ENCODE measurements around the gene RAB39B. TPM values are rescaled to one million over a fixed set of nuclear protein-coding genes. Genes with fewer than 3 reads are reported as not detected.
"Not testable (repeated sequence)": the region's sequence is repeated elsewhere in the genome, so short reads cannot be mapped to it uniquely, and the experiment has no call there.

The RAB39B gene, protein sequence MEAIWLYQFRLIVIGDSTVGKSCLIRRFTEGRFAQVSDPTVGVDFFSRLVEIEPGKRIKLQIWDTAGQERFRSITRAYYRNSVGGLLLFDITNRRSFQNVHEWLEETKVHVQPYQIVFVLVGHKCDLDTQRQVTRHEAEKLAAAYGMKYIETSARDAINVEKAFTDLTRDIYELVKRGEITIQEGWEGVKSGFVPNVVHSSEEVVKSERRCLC
- 1.1 and 2.8 TPM in 2 replicates for total RNA-seq (2012; rRNA removed)

GRCh38 chrX:155263854-155264628 is at the start of gene RAB39B:
TSS of gene RAB39B (minus strand) at chrX:155264491. CDS start at chrX:155264288, 203 bp downstream.
- Histone ChIP-seq H3K27me3 (ENCODE audit: control insufficient read depth, insufficient read depth, low read length) (no peaks in the 10 kb centered on the region), H3K4me3 (ENCODE audit: low read length) (peak within 1 kb of the TSS; percentile 45), H3K9ac (ENCODE audit: low read depth, low read length) (no peak within 1 kb of the TSS), H3K9me3 (replicated peaks; ENCODE audit: low read length) (no peaks in the 10 kb centered on the region), H3K36me3 (ENCODE audit: insufficient read depth, low read length) (no peaks in the 10 kb centered on the region), H3K4me2 (ENCODE audit: low read length) (peak within 1 kb of the TSS; percentile 43), H3K4me1 (ENCODE audit: control insufficient read depth, insufficient read depth, low read length) (no peaks in the 10 kb centered on the region)

DNA sequence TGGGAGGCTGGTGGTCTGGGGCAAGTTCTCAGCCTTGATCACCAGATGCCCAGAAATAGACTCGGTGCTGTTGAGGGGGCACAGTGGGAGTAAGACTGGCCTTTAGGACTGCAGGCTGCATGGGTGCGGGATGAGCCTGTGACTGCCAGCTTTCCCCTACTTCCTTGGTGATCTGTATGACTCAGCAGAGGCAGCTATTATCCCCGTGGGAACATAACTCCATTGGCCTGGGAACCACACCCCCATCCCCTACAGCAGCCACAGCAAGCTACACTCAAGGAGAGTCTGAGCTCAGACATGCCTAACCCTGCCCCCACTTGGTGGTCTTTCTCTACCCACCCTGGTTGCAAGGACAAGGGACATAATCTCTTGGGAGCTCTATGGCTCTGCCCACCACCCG is 49.5 kb upstream of the RAB39B start:
- Histone ChIP-seq H3K9me3 (replicated peaks; ENCODE audit: low read length) (no peaks in the 10 kb centered on the region), H3K4me2 (ENCODE audit: low read length) (no peak overlapping the region), H3K4me1 (ENCODE audit: control insufficient read depth, insufficient read depth, low read length) (no peaks in the 10 kb centered on the region), H3K36me3 (ENCODE audit: insufficient read depth, low read length) (no peaks in the 10 kb centered on the region), H3K4me3 (ENCODE audit: low read length) (no peak overlapping the region), H3K9ac (ENCODE audit: low read depth, low read length) (no peak overlapping the region), H3K27me3 (ENCODE audit: control insufficient read depth, insufficient read depth, low read length) (no peaks in the 10 kb centered on the region)

DNA sequence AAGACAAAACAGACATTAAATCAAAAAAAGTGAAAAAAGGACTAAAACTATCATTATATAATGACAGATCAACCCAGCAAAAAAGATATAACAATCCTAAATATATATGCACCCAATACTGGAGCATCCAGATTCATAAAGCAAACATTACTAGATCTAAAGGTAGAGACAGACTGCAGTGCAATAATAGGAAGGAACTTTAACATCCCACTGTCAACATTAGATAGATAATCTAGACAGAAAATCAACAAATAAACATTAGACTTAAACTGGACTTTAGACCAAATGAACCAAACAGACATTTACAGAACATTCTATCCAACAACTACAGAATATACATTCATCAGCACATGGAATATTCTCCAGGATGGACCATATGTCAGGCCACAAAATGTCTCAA is 29.5 kb upstream of the RAB39B start:
- H3K36me3 ChIP-seq (ENCODE audit: insufficient read depth, low read length): no peaks in the 10 kb centered on the region
- no peaks in the 10 kb centered on the region for H3K4me1 ChIP-seq (ENCODE audit: control insufficient read depth, insufficient read depth, low read length)
- H3K4me2 ChIP-seq (ENCODE audit: low read length): no peak overlapping the region
- H3K9ac ChIP-seq (ENCODE audit: low read depth, low read length): no peak overlapping the region
- no peaks in the 10 kb centered on the region for H3K27me3 ChIP-seq (ENCODE audit: control insufficient read depth, insufficient read depth, low read length)
- no peaks in the 10 kb centered on the region for H3K9me3 ChIP-seq (replicated peaks; ENCODE audit: low read length)
- H3K4me3 ChIP-seq (ENCODE audit: low read length): no peak overlapping the region

GRCh38 chrX:155279873-155280272 is 15.6 kb upstream of the RAB39B start:
- H3K4me2 ChIP-seq (ENCODE audit: low read length): no peak overlapping the region
- H3K4me3 ChIP-seq (ENCODE audit: low read length): no peak overlapping the region
- no peaks in the 10 kb centered on the region for H3K4me1 ChIP-seq (ENCODE audit: control insufficient read depth, insufficient read depth, low read length)
- no peaks in the 10 kb centered on the region for H3K9me3 ChIP-seq (replicated peaks; ENCODE audit: low read length)
- no peaks in the 10 kb centered on the region for H3K36me3 ChIP-seq (ENCODE audit: insufficient read depth, low read length)
- no peak overlapping the region for H3K9ac ChIP-seq (ENCODE audit: low read depth, low read length)
- no peaks in the 10 kb centered on the region for H3K27me3 ChIP-seq (ENCODE audit: control insufficient read depth, insufficient read depth, low read length)

GRCh38 chrX:155270969-155271368 is 6.7 kb upstream of the RAB39B start:
- H3K4me2 ChIP-seq (ENCODE audit: low read length): no peak overlapping the region
- H3K36me3 ChIP-seq (ENCODE audit: insufficient read depth, low read length): no peaks in the 10 kb centered on the region
- H3K27me3 ChIP-seq (ENCODE audit: control insufficient read depth, insufficient read depth, low read length): no peaks in the 10 kb centered on the region
- H3K4me3 ChIP-seq (ENCODE audit: low read length): no peak overlapping the region
- no peaks in the 10 kb centered on the region for H3K9me3 ChIP-seq (replicated peaks; ENCODE audit: low read length)
- no peaks in the 10 kb centered on the region for H3K4me1 ChIP-seq (ENCODE audit: control insufficient read depth, insufficient read depth, low read length)
- H3K9ac ChIP-seq (ENCODE audit: low read depth, low read length): no peak overlapping the region

- not testable (repeated sequence) for H3K27me3 ChIP-seq (ENCODE audit: control insufficient read depth, insufficient read depth, low read length); H3K4me2 ChIP-seq (ENCODE audit: low read length); H3K9me3 ChIP-seq (replicated peaks; ENCODE audit: low read length); H3K4me1 ChIP-seq (ENCODE audit: control insufficient read depth, insufficient read depth, low read length); H3K36me3 ChIP-seq (ENCODE audit: insufficient read depth, low read length); H3K9ac ChIP-seq (ENCODE audit: low read depth, low read length); H3K4me3 ChIP-seq (ENCODE audit: low read length)
Observed at GRCh38 chrX:155267995-155268394, 3.7 kb upstream of the RAB39B start.

GRCh38 chrX:155266439-155266838 is 2.1 kb upstream of the RAB39B start:
- no peaks in the 10 kb centered on the region for H3K9me3 ChIP-seq (replicated peaks; ENCODE audit: low read length)
- H3K4me1 ChIP-seq (ENCODE audit: control insufficient read depth, insufficient read depth, low read length): no peaks in the 10 kb centered on the region
- H3K4me2 ChIP-seq (ENCODE audit: low read length): no peak overlapping the region
- no peak overlapping the region for H3K4me3 ChIP-seq (ENCODE audit: low read length)
- H3K27me3 ChIP-seq (ENCODE audit: control insufficient read depth, insufficient read depth, low read length): no peaks in the 10 kb centered on the region
- no peak overlapping the region for H3K9ac ChIP-seq (ENCODE audit: low read depth, low read length)
- H3K36me3 ChIP-seq (ENCODE audit: insufficient read depth, low read length): no peaks in the 10 kb centered on the region

GRCh38 chrX:155262970-155263754 is 1.1 kb downstream of the RAB39B start:
- Histone ChIP-seq H3K4me2 (ENCODE audit: low read length) (no peak overlapping the region), H3K9ac (ENCODE audit: low read depth, low read length) (no peak overlapping the region), H3K4me1 (ENCODE audit: control insufficient read depth, insufficient read depth, low read length) (no peaks in the 10 kb centered on the region), H3K4me3 (ENCODE audit: low read length) (no peak overlapping the region), H3K9me3 (replicated peaks; ENCODE audit: low read length) (no peaks in the 10 kb centered on the region), H3K27me3 (ENCODE audit: control insufficient read depth, insufficient read depth, low read length) (no peaks in the 10 kb centered on the region), H3K36me3 (ENCODE audit: insufficient read depth, low read length) (no peaks in the 10 kb centered on the region)

- no peak overlapping the region for H3K4me2 ChIP-seq (ENCODE audit: low read length)
- H3K9me3 ChIP-seq (replicated peaks; ENCODE audit: low read length): no peaks in the 10 kb centered on the region
- H3K4me3 ChIP-seq (ENCODE audit: low read length): no peak overlapping the region
- H3K27me3 ChIP-seq (ENCODE audit: control insufficient read depth, insufficient read depth, low read length): no peaks in the 10 kb centered on the region
- no peak overlapping the region for H3K9ac ChIP-seq (ENCODE audit: low read depth, low read length)
- no peaks in the 10 kb centered on the region for H3K4me1 ChIP-seq (ENCODE audit: control insufficient read depth, insufficient read depth, low read length)
- H3K36me3 ChIP-seq (ENCODE audit: insufficient read depth, low read length): no peaks in the 10 kb centered on the region
Observed at GRCh38 chrX:155259752-155260151, 4.5 kb downstream of the RAB39B start.

- Histone ChIP-seq H3K36me3 (ENCODE audit: insufficient read depth, low read length) (no peaks in the 10 kb centered on the region), H3K27me3 (ENCODE audit: control insufficient read depth, insufficient read depth, low read length) (no peaks in the 10 kb centered on the region), H3K9me3 (replicated peaks; ENCODE audit: low read length) (no peaks in the 10 kb centered on the region), H3K4me2 (ENCODE audit: low read length) (no peak overlapping the region), H3K4me1 (ENCODE audit: control insufficient read depth, insufficient read depth, low read length) (no peaks in the 10 kb centered on the region), H3K4me3 (ENCODE audit: low read length) (no peak overlapping the region), H3K9ac (ENCODE audit: low read depth, low read length) (no peak overlapping the region)
Observed at GRCh38 chrX:155251391-155251790, 12.9 kb downstream of the RAB39B start.

DNA sequence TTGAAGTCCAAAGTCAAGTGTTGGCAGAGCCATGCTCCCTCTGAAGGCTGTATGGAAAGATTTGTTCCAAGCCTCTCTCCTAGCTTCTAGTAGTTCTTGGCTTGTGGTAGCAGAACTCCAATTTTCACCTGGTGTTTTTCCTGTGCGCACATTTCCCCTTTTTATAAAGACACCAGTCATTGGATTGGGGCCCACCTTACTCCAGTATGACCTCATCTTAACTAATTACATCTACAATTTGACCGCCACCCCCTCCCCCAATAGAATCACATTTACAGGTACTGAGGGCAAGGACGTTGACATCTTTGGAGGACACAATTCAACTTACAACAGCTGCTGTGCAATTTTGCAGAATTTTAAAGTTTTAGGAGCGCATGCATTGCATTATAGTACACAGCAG is 16.8 kb downstream of the RAB39B start:
- H3K9ac ChIP-seq (ENCODE audit: low read depth, low read length): no peak overlapping the region
- no peaks in the 10 kb centered on the region for H3K27me3 ChIP-seq (ENCODE audit: control insufficient read depth, insufficient read depth, low read length)
- no peak overlapping the region for H3K4me2 ChIP-seq (ENCODE audit: low read length)
- H3K36me3 ChIP-seq (ENCODE audit: insufficient read depth, low read length): no peaks in the 10 kb centered on the region
- no peak overlapping the region for H3K4me3 ChIP-seq (ENCODE audit: low read length)
- H3K4me1 ChIP-seq (ENCODE audit: control insufficient read depth, insufficient read depth, low read length): no peaks in the 10 kb centered on the region
- no peaks in the 10 kb centered on the region for H3K9me3 ChIP-seq (replicated peaks; ENCODE audit: low read length)

All from skeletal muscle satellite cell (primary cell).